PFSK-1 (cell line): Measurements from ENCODE around the gene IL1R1.

ENCODE experiments used
- FOXP2 ChIP-seq: optimal IDR thresholded peaks from 2 replicates; pipeline ENCODE3; 2011; ENCODE audit warnings: borderline replicate concordance, control low read depth, inconsistent platforms; ENCODE audit not compliant: insufficient read depth; ENCODE audit errors: extremely low read length, extremely low read depth
- POLR2AphosphoS5 ChIP-seq: IDR thresholded peaks from 2 replicates; pipeline ENCODE4 v1.6.1; 2012; ENCODE audit warnings: low read depth, mild to moderate bottlenecking, control low read depth, low read length, moderate library complexity
- SIN3A ChIP-seq: IDR thresholded peaks from 2 replicates; pipeline ENCODE4 v1.6.1; 2012; ENCODE audit warnings: mild to moderate bottlenecking, low read length, moderate library complexity, borderline replicate concordance; ENCODE audit not compliant: insufficient read depth
- TAF1 ChIP-seq: IDR thresholded peaks from 2 replicates; pipeline ENCODE4 v1.6.1; 2012; ENCODE audit warnings: low read length, control low read depth, borderline replicate concordance; ENCODE audit not compliant: insufficient read depth
- TF ChIP-seq, protein P1 (sequence below), 2 experiments: IDR thresholded peaks; 2 replicates each; pipeline versions ENCODE4 v1.6.1 to v1.8.0; 2011 to 2012; ENCODE audit warnings: low read depth in 2 of 2, low read length in 2 of 2, control low read depth in 1 of 2, inconsistent platforms in 1 of 2, mild to moderate bottlenecking in 1 of 2, moderate library complexity in 1 of 2; ENCODE audit not compliant: insufficient read depth in 1 of 2

The IL1R1 gene

GRCh38 chr2:102159295-102159694, 16.7 kb downstream of the IL1R1 start:
- TF ChIP-seq POLR2AphosphoS5: no peak

DNA sequence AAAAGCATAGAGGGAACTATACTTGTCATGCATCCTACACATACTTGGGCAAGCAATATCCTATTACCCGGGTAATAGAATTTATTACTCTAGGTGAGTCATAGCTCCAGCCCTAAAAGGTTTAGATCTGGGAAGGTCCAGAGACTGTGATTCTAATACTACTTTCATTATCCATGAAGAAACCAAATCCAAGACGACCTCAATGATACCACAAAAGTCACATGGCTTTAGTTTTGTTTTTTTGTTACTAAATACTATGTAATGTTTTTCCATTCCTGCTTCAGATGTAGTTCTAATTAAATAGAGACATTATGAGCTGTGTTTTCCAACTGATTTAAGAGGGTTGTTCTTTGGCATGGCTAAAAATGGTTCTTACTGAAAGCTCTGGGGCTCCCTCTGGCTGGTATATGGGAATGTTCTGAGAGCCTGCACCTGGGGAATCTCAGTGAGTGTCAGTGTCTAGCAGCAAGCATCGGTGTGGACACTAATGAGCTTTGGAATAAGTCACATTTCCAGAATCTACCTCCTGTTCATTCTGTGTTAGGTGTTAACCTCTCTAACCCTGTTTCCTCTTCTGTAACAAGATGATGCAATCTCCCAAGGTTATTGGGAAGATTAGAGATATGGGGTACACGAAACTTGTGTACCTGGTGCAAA, 23.8 kb downstream of the IL1R1 start:
- TF ChIP-seq SIN3A: no peak
- no peak for TF ChIP-seq FOXP2
- TF ChIP-seq, protein P1, sequence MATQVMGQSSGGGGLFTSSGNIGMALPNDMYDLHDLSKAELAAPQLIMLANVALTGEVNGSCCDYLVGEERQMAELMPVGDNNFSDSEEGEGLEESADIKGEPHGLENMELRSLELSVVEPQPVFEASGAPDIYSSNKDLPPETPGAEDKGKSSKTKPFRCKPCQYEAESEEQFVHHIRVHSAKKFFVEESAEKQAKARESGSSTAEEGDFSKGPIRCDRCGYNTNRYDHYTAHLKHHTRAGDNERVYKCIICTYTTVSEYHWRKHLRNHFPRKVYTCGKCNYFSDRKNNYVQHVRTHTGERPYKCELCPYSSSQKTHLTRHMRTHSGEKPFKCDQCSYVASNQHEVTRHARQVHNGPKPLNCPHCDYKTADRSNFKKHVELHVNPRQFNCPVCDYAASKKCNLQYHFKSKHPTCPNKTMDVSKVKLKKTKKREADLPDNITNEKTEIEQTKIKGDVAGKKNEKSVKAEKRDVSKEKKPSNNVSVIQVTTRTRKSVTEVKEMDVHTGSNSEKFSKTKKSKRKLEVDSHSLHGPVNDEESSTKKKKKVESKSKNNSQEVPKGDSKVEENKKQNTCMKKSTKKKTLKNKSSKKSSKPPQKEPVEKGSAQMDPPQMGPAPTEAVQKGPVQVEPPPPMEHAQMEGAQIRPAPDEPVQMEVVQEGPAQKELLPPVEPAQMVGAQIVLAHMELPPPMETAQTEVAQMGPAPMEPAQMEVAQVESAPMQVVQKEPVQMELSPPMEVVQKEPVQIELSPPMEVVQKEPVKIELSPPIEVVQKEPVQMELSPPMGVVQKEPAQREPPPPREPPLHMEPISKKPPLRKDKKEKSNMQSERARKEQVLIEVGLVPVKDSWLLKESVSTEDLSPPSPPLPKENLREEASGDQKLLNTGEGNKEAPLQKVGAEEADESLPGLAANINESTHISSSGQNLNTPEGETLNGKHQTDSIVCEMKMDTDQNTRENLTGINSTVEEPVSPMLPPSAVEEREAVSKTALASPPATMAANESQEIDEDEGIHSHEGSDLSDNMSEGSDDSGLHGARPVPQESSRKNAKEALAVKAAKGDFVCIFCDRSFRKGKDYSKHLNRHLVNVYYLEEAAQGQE (IDR thresholded peaks at IDR 0.05; ENCODE audit: insufficient read depth in 1 of 2, low read depth in 2 of 2, low read length in 2 of 2): no peak
- no peak for TF ChIP-seq POLR2AphosphoS5
- TF ChIP-seq TAF1: no peak

GRCh38 chr2:102168026-102168771, 25.7 kb downstream of the IL1R1 start:
- TF ChIP-seq, protein P1 (IDR thresholded peaks at IDR 0.05; ENCODE audit: insufficient read depth in 1 of 2, low read depth in 2 of 2, low read length in 2 of 2): no peak
- TF ChIP-seq FOXP2 (no peak), SIN3A (no peak), POLR2AphosphoS5 (no peak), TAF1 (no peak)

- no peak for TF ChIP-seq FOXP2
- TF ChIP-seq TAF1: no peak
- no peak for TF ChIP-seq SIN3A
- TF ChIP-seq POLR2AphosphoS5: no peak
- TF ChIP-seq, protein P1 (IDR thresholded peaks at IDR 0.05; ENCODE audit: insufficient read depth in 1 of 2, low read depth in 2 of 2, low read length in 2 of 2): no peak
These were observed 29.4 kb downstream of the IL1R1 start for GRCh38 chr2:102171946-102172345.

DNA sequence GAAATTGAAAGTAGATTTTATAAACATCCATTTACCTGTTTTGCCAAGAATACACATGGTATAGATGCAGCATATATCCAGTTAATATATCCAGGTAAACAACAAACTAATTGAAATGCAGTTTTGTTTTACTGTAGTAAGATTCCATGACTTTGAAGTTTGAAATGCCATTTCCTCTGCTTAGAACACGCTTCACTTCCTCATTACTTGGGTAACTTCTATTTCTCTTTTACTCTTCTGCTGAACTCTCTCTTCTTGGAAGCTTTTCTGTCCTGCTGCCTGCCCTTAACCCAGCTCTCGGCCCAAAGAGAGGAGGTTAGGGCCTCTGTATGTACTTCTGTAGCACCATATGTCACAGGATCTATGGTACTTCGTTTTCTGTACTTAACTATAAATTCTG, 30.2 kb downstream of the IL1R1 start:
- TF ChIP-seq, protein P1 (IDR thresholded peaks at IDR 0.05; ENCODE audit: insufficient read depth in 1 of 2, low read depth in 2 of 2, low read length in 2 of 2): no peak
- no peak for TF ChIP-seq FOXP2
- TF ChIP-seq TAF1: no peak
- no peak for TF ChIP-seq SIN3A
- no peak for TF ChIP-seq POLR2AphosphoS5
